B cell (primary cell): ENCODE measurements around the gene PFN3. TPM values are rescaled to one million over a fixed set of nuclear protein-coding genes. Genes with fewer than 3 reads are reported as not detected.

Experiments used
- ATAC-seq: fragments of 200-7000 bp; cut with Tn5 transposase; one replicate; pipeline ENCODE4 v1.10.0; 2021; ENCODE audit warnings: low read depth, mild to moderate bottlenecking, moderate number of reproducible peaks, moderate library complexity
- CTCF ChIA-PET: fragments of 350-600 bp; sonication (Branson Sonifier 250); formaldehyde crosslinking; loops from one replicate; lab custom pipeline; 2021; ENCODE audit warnings: antibody characterized with exemption, inconsistent platforms; lab: Charles Lee
- POLR2A ChIA-PET: fragments of 350-600 bp; sonication (Branson Sonifier 250); formaldehyde crosslinking; loops from one replicate; lab custom pipeline; 2021; ENCODE audit warnings: antibody characterized with exemption; lab: Charles Lee
- DNase-seq: peaks from one replicate; pipeline ENCODE4 v3.0.0; 2013
- H2AFZ ChIP-seq: 2 replicates; pipeline ENCODE4 v1.6.1; 2012; ENCODE audit warnings: mild to moderate bottlenecking, low read depth, low read length; ENCODE audit not compliant: insufficient read depth, poor library complexity, severe bottlenecking
- H3K27ac ChIP-seq, 2 donors: 1 replicate in 1 of 2; 2 replicates in 1 of 2; pipeline ENCODE4 v1.5.1; 2012 to 2013; ENCODE audit warnings: low read length in 2 of 2, mild to moderate bottlenecking in 2 of 2, moderate library complexity in 1 of 2
- H3K27me3 ChIP-seq, 4 experiments: fragments of 200-600 bp in 1 of 4; sonication (generic) in 1 of 4; replicated peaks in 1 of 4; 1 replicate in 2 of 4; 2 replicates in 2 of 4; pipeline versions ENCODE4 v1.6.1 to v1.7.0; 2013 to 2016; ENCODE audit warnings: low read length in 3 of 4, mild to moderate bottlenecking in 2 of 4, mixed read lengths in 1 of 4, moderate library complexity in 1 of 4; ENCODE audit not compliant: insufficient read depth in 4 of 4, control insufficient read depth in 3 of 4; ENCODE audit errors: control extremely low read depth in 1 of 4
- H3K36me3 ChIP-seq, 2 experiments: replicated peaks in 1 of 2; 1 replicate in 1 of 2; 2 replicates in 1 of 2; pipeline versions ENCODE4 v1.6.1 to v1.7.1; 2013; ENCODE audit warnings: low read length in 1 of 2; ENCODE audit not compliant: insufficient read depth in 2 of 2, control insufficient read depth in 1 of 2; ENCODE audit errors: control extremely low read depth in 1 of 2, extremely low read depth in 1 of 2
- H3K4me1 ChIP-seq, 2 donors: fragments of 200-600 bp in 1 of 2; sonication (generic) in 1 of 2; 1 replicate in 1 of 2; 2 replicates in 1 of 2; pipeline versions ENCODE4 v1.5.1 to v1.6.1; 2013 to 2017; ENCODE audit warnings: low read length in 2 of 2; ENCODE audit not compliant: control insufficient read depth in 2 of 2, insufficient read depth in 2 of 2
- H3K4me2 ChIP-seq: replicated peaks from 2 replicates; pipeline ENCODE3; 2012; ENCODE audit warnings: mild to moderate bottlenecking, low read depth, low read length; ENCODE audit not compliant: poor library complexity, severe bottlenecking
- H3K4me3 ChIP-seq, 5 experiments: fragments of 200-600 bp in 1 of 5; sonication (generic) in 1 of 5; 1 replicate in 3 of 5; 2 replicates in 2 of 5; pipeline versions ENCODE4 v1.5.1 to v1.7.0; 2011 to 2016; ENCODE audit warnings: low read length in 4 of 5, mild to moderate bottlenecking in 4 of 5, low read depth in 2 of 5, control low read depth in 1 of 5, moderate library complexity in 1 of 5; ENCODE audit not compliant: insufficient read depth in 1 of 5; ENCODE audit errors: control extremely low read depth in 1 of 5, extremely low read depth in 1 of 5
- H3K79me2 ChIP-seq: fragments of 200-600 bp; sonication (generic); one replicate; pipeline ENCODE4 v1.6.0; 2016; ENCODE audit warnings: low read length; ENCODE audit not compliant: control insufficient read depth, insufficient read depth
- H3K9ac ChIP-seq: fragments of 200-600 bp; sonication (generic); 2 replicates; pipeline ENCODE4 v1.6.1; 2017; ENCODE audit warnings: mild to moderate bottlenecking, low read length, moderate library complexity
- H3K9me3 ChIP-seq, 3 donors: one replicate each; pipeline versions ENCODE4 v1.6.1 to v1.7.1; 2013; ENCODE audit warnings: low read length in 2 of 3; ENCODE audit not compliant: control insufficient read depth in 2 of 3, insufficient read depth in 1 of 3; ENCODE audit errors: control extremely low read depth in 1 of 3
- H4K20me1 ChIP-seq: 2 replicates; pipeline ENCODE4 v1.6.0; 2012; ENCODE audit warnings: mild to moderate bottlenecking, low read length; ENCODE audit not compliant: insufficient read depth, control insufficient read depth, poor library complexity, severe bottlenecking
- H3K27ac Mint-ChIP-seq: one replicate; pipeline ENCODE4 v1.8.0; 2021; ENCODE audit warnings: mixed read lengths
- H3K27me3 Mint-ChIP-seq: one replicate; pipeline ENCODE4 v1.8.0; 2021; ENCODE audit warnings: mixed read lengths
- H3K4me1 Mint-ChIP-seq: one replicate; pipeline ENCODE4 v1.8.0; 2021; ENCODE audit warnings: mixed read lengths
- H3K4me3 Mint-ChIP-seq: one replicate; pipeline ENCODE4 v1.8.0; 2021; ENCODE audit warnings: mixed read lengths
- H3K9me3 Mint-ChIP-seq: one replicate; pipeline ENCODE4 v1.8.0; 2022; ENCODE audit warnings: mixed read lengths; ENCODE audit not compliant: insufficient read depth
- EZH2 ChIP-seq: IDR thresholded peaks from 2 replicates; pipeline ENCODE4 v1.6.1; 2012; ENCODE audit warnings: borderline replicate concordance, low read depth, mild to moderate bottlenecking, moderate library complexity, low read length; ENCODE audit not compliant: insufficient read depth, poor library complexity, severe bottlenecking
- whole genome bisulfite sequencing: methylation state at CpG from one replicate; pipeline ENCODE4 v1.1.5; 2013; ENCODE audit warnings: missing lambda C conversion rate; ENCODE audit not compliant: insufficient coverage; 5-methylcytosine and 5-hydroxymethylcytosine counted together
- intact Hi-C: fragments of 100-400 bp; cut with micrococcal nuclease; formaldehyde crosslinking; loops from one replicate; pipeline ENCODE4 v1.10.0; 2022
- polyA plus RNA-seq: library from polyadenylated mRNA; depleted of rRNA; stranded (reverse); fragments of >200 nt; gene quantifications from 2 replicates; pipeline ENCODE4 v1.2.3, GENCODE V29; 2012
- total RNA-seq, 2 donors: library from RNA; stranded (reverse); fragments of 120-200 nt in 1 of 2; gene quantifications; 1 replicate in 1 of 2; 2 replicates in 1 of 2; pipeline versions ENCODE4 v1.2.3 to v1.2.4, GENCODE V29; 2013 to 2022
- TF ChIP-seq, protein P1 (sequence below): fragments of 200-600 bp; IDR thresholded peaks from one replicate; pipeline ENCODE4 v1.8.0; 2022; ENCODE audit warnings: antibody characterized with exemption, mild to moderate bottlenecking

The PFN3 gene
- total and polyA plus RNA-seq, 2 donors (not counting 1 experiment from before 2014, with no cell fraction given) = not detected

GRCh38 chr5:177355868-177356168 is 44.6 kb downstream of the PFN3 start:
- Histone ChIP-seq H3K27ac (no peak overlapping the region), H3K4me1 (peaks cover 44 to 55% of the 10 kb centered on the region in 2 donors), H3K4me3 (no peak overlapping the region), H3K36me3 (peaks cover 0 to 12% of the 10 kb centered on the region in 2 experiments), H2AFZ (no peak overlapping the region), H3K79me2 (peaks cover 39% of the 10 kb centered on the region), H4K20me1 (peaks cover 24% of the 10 kb centered on the region), H3K9ac (no peak overlapping the region), H3K27me3 (no peaks in the 10 kb centered on the region), H3K4me2 (no peak overlapping the region), H3K9me3 (no peaks in the 10 kb centered on the region)
- no peaks in the 10 kb centered on the region for H3K27me3 Mint-ChIP-seq
- peak; percentile 5 for DNase-seq
- H3K4me1 Mint-ChIP-seq = peaks cover 69% of the 10 kb centered on the region
- peak overlapping the region; percentile 13 for H3K4me3 Mint-ChIP-seq
- TF ChIP-seq, protein P1, sequence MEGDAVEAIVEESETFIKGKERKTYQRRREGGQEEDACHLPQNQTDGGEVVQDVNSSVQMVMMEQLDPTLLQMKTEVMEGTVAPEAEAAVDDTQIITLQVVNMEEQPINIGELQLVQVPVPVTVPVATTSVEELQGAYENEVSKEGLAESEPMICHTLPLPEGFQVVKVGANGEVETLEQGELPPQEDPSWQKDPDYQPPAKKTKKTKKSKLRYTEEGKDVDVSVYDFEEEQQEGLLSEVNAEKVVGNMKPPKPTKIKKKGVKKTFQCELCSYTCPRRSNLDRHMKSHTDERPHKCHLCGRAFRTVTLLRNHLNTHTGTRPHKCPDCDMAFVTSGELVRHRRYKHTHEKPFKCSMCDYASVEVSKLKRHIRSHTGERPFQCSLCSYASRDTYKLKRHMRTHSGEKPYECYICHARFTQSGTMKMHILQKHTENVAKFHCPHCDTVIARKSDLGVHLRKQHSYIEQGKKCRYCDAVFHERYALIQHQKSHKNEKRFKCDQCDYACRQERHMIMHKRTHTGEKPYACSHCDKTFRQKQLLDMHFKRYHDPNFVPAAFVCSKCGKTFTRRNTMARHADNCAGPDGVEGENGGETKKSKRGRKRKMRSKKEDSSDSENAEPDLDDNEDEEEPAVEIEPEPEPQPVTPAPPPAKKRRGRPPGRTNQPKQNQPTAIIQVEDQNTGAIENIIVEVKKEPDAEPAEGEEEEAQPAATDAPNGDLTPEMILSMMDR = no peak
- no peak for TF ChIP-seq EZH2
- H3K9me3 Mint-ChIP-seq = no peaks in the 10 kb centered on the region
- H3K27ac Mint-ChIP-seq = peak overlapping the region; percentile 20
- intact Hi-C loops = loop anchor here (2.0 kb wide), 3 partner anchors 15 to 223 kb away; partner anchors contain the start of gene NSD1
- no peak for ATAC-seq
- WGBS = 20% methylated on average over 1 of the region's 1 CpG
- ChIA-PET POLR2A (no interaction called here), CTCF (interaction anchor here (0.7 to 7.2 kb wide), 7 partner anchors 15 to 145 kb away, joined by 3 to 60 read pairs (median 3); partner anchors contain the start of genes PRELID1 and RAB24)

- no peaks in the 10 kb centered on the region for H3K9me3 Mint-ChIP-seq
- no peak for ATAC-seq
- Histone ChIP-seq H3K36me3 (peaks cover 0 to 12% of the 10 kb centered on the region in 2 experiments), H3K9me3 (no peaks in the 10 kb centered on the region), H3K4me3 (no peak overlapping the region), H3K27me3 (no peaks in the 10 kb centered on the region), H3K4me1 (peaks cover 46 to 57% of the 10 kb centered on the region in 2 donors), H4K20me1 (peaks cover 24% of the 10 kb centered on the region), H3K27ac (no peak overlapping the region), H3K9ac (no peak overlapping the region), H3K79me2 (peaks cover 39% of the 10 kb centered on the region), H3K4me2 (no peak overlapping the region), H2AFZ (no peak overlapping the region)
- peaks cover 71% of the 10 kb centered on the region for H3K4me1 Mint-ChIP-seq
- DNase-seq = peak; percentile 7
- H3K27me3 Mint-ChIP-seq = no peaks in the 10 kb centered on the region
- WGBS = no CpG with 5 or more reads among the region's 1 CpG
- H3K4me3 Mint-ChIP-seq = peak overlapping the region; percentile 13
- TF ChIP-seq, protein P1 = no peak
- TF ChIP-seq EZH2 = no peak
- CTCF ChIA-PET = interaction anchor here (0.9 to 7.2 kb wide), 5 partner anchors 16 to 100 kb away, joined by 3 to 60 read pairs (median 4); partner anchors contain the start of genes PRELID1 and RAB24
- intact Hi-C loops = no loop called here
- H3K27ac Mint-ChIP-seq = peak overlapping the region; percentile 20
- POLR2A ChIA-PET = no interaction called here
These were observed 45.1 kb downstream of the PFN3 start for GRCh38 chr5:177355162-177355867.
